ENCODE measurements around the gene FECH. TPM values are rescaled to one million over a fixed set of nuclear protein-coding genes. Genes with fewer than 3 reads are reported as not detected.

FECH gene
- total RNA-seq, 1 experiment from 2014 or later = 16.6 TPM

DNA sequence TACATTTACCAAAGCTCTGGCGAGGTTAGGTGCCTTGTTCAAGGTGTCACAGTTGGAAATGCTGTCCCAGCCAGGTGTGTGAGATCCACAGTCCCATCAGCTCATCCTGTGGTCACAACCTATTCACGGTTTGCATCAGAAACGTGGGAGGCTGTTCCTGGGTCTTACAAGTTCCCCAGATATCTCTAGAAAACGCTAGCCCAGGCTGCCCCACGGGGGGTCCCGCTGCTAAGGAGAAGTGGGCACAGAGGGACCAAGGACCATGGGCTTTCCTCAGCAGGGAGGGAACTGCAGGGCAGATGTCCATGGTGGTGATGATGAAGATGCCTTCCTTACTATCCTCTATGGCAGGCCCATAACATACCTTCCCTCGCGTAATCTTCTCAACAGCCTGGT, 649 bp downstream of the FECH start:
- H3K4me3 Mint-ChIP-seq = peak overlapping the region; percentile 76
- H3K27ac Mint-ChIP-seq = no peak overlapping the region
- no peaks in the 10 kb centered on the region for H3K36me3 Mint-ChIP-seq
- no peak for ATAC-seq
- no peak for TF ChIP-seq RORB (CRISPR knock-in tag; IDR thresholded peaks at IDR 0.05)
- TF ChIP-seq TCF7 (CRISPR knock-in tag; IDR thresholded peaks at IDR 0.05; ENCODE audit: low read depth) = no peak
- TF ChIP-seq, protein P1, sequence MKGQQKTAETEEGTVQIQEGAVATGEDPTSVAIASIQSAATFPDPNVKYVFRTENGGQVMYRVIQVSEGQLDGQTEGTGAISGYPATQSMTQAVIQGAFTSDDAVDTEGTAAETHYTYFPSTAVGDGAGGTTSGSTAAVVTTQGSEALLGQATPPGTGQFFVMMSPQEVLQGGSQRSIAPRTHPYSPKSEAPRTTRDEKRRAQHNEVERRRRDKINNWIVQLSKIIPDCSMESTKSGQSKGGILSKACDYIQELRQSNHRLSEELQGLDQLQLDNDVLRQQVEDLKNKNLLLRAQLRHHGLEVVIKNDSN (CRISPR knock-in tag; IDR thresholded peaks at IDR 0.05) = no peak
- 0 out of 2 replicates have a peak, but pooled peaks have one; percentile 1 for TF ChIP-seq ZNF121 (CRISPR knock-in tag; IDR thresholded peaks at IDR 0.05)
- DNase-seq (ENCODE audit: low spot score) = no peak
- CTCF ChIA-PET = no interaction called here
- no peaks in the 10 kb centered on the region for H3K9me3 Mint-ChIP-seq
- no peaks in the 10 kb centered on the region for H3K27me3 Mint-ChIP-seq (ENCODE audit: low read depth)
- POLR2A ChIA-PET = no interaction called here
- H3K4me1 Mint-ChIP-seq = peaks cover 24% of the 10 kb centered on the region

DNA sequence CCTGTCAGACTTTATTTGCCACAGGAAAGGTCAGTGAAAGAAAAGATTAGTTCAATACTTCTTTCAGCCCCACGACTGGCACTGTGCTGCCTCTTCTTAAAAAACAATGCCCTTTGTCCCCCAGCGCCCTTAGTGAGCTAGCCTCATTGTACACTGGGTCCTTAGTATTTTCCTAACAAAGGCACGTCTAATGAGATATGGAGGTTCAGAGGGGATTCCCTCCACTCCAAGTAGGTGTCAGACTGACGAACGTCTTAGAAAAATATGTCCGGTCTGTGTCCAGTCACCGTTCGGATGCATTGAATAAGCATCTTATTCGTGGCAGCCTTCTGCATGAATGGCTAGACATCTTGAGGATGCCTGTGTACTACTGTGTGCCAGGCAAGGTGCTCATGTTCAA, 1.1 kb downstream of the FECH start:
- DNase-seq (ENCODE audit: low spot score) (no peak), ATAC-seq (no peak)
- Mint-ChIP-seq H3K4me3 (peak overlapping the region; percentile 76), H3K9me3 (no peaks in the 10 kb centered on the region), H3K27ac (no peak overlapping the region), H3K36me3 (no peaks in the 10 kb centered on the region), H3K4me1 (peaks cover 24% of the 10 kb centered on the region), H3K27me3 (ENCODE audit: low read depth) (no peaks in the 10 kb centered on the region)
- ChIA-PET POLR2A (no interaction called here), CTCF (no interaction called here)
- TF ChIP-seq CBFB (CRISPR knock-in tag; IDR thresholded peaks at IDR 0.05; ENCODE audit: low read depth) (no peak), ELF4 (CRISPR knock-in tag; IDR thresholded peaks at IDR 0.05; ENCODE audit: low read depth) (no peak), ZNF423 (CRISPR knock-in tag; IDR thresholded peaks at IDR 0.05) (no peak), OVOL2 (CRISPR knock-in tag; IDR thresholded peaks at IDR 0.05; ENCODE audit: borderline replicate concordance) (no peak)
- TF ChIP-seq, protein P2, sequence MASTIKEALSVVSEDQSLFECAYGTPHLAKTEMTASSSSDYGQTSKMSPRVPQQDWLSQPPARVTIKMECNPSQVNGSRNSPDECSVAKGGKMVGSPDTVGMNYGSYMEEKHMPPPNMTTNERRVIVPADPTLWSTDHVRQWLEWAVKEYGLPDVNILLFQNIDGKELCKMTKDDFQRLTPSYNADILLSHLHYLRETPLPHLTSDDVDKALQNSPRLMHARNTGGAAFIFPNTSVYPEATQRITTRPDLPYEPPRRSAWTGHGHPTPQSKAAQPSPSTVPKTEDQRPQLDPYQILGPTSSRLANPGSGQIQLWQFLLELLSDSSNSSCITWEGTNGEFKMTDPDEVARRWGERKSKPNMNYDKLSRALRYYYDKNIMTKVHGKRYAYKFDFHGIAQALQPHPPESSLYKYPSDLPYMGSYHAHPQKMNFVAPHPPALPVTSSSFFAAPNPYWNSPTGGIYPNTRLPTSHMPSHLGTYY (CRISPR knock-in tag; IDR thresholded peaks at IDR 0.05) = no peak
- TF ChIP-seq, protein P3, sequence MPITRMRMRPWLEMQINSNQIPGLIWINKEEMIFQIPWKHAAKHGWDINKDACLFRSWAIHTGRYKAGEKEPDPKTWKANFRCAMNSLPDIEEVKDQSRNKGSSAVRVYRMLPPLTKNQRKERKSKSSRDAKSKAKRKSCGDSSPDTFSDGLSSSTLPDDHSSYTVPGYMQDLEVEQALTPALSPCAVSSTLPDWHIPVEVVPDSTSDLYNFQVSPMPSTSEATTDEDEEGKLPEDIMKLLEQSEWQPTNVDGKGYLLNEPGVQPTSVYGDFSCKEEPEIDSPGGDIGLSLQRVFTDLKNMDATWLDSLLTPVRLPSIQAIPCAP (CRISPR knock-in tag; IDR thresholded peaks at IDR 0.05) = no peak

DNA sequence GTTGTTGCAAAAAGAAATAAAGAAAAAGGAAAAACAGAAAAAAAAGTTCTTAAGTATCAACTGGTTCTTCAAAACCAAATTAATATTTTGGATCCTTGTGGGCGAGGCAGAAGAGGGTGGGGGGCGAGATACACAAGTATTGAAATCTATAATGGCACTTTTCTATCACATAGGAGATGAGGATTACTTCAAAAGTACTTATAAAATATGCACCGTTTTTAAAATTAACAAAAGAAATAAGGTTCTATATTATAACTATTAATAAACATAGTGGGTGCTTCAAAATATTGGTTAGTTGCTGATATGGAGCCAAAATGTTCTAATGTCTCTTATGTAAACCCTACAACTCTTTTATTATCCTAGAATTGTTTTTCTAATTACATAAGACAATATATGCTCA, 2.1 kb downstream of the FECH start:
- TF ChIP-seq, protein P4, sequence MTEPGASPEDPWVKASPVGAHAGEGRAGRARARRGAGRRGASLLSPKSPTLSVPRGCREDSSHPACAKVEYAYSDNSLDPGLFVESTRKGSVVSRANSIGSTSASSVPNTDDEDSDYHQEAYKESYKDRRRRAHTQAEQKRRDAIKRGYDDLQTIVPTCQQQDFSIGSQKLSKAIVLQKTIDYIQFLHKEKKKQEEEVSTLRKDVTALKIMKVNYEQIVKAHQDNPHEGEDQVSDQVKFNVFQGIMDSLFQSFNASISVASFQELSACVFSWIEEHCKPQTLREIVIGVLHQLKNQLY (CRISPR knock-in tag; IDR thresholded peaks at IDR 0.05) = no peak
- no peak for TF ChIP-seq NFATC4 (CRISPR knock-in tag; IDR thresholded peaks at IDR 0.05)
- ChIA-PET CTCF (no interaction called here), POLR2A (no interaction called here)
- DNase-seq (ENCODE audit: low spot score) (no peak), ATAC-seq (no peak)
- H3K27ac Mint-ChIP-seq = no peak overlapping the region
- H3K36me3 Mint-ChIP-seq = peaks cover 4% of the 10 kb centered on the region; the same call in 1 of the 2 replicates
- no peaks in the 10 kb centered on the region for H3K9me3 Mint-ChIP-seq
- no peaks in the 10 kb centered on the region for H3K27me3 Mint-ChIP-seq (ENCODE audit: low read depth)
- peak overlapping the region; percentile 36; the same call in 1 of the 2 replicates for H3K4me3 Mint-ChIP-seq
- H3K4me1 Mint-ChIP-seq = peaks cover 24% of the 10 kb centered on the region

DNA sequence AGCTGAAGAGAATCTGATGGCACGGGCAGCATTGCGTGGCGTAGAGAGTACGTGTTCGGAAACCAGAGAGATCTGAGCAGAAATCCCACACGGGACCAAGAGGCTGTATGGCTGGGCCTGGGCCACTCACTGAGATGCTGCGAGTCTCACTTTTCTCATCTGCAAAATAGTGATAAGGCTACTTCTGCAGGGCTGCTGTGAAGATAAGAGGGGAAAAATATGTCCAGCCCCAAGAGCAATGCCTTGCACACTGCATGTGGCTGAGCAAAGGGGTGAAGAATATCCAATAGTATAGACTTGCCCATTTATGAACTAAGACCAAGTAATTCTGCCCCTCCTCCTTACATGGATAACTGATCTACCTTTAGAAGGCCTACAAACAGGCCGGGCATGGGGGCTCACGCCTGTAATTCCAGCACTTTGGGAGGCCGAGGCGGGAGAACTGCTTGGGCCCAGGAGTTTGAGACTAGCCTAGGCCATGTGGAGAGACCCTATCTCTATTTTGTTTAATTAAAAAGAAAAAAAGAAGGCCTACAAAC, 3.1 kb downstream of the FECH start:
- ChIA-PET CTCF (no interaction called here), POLR2A (no interaction called here)
- Mint-ChIP-seq H3K36me3 (peaks cover 6% of the 10 kb centered on the region; the same call in 1 of the 2 replicates), H3K4me3 (no peak overlapping the region), H3K27ac (no peak overlapping the region), H3K9me3 (no peaks in the 10 kb centered on the region), H3K27me3 (ENCODE audit: low read depth) (no peaks in the 10 kb centered on the region), H3K4me1 (peaks cover 24% of the 10 kb centered on the region)
- no peak for DNase-seq (ENCODE audit: low spot score)
- ATAC-seq = no peak
- TF ChIP-seq, protein P3 (CRISPR knock-in tag; IDR thresholded peaks at IDR 0.05) = no peak
- no peak for TF ChIP-seq SMAD4 (CRISPR knock-in tag; IDR thresholded peaks at IDR 0.05)
- no peak for TF ChIP-seq ZNF138 (CRISPR knock-in tag; conservative IDR thresholded peaks at IDR 0.05)
- TF ChIP-seq, protein P5, sequence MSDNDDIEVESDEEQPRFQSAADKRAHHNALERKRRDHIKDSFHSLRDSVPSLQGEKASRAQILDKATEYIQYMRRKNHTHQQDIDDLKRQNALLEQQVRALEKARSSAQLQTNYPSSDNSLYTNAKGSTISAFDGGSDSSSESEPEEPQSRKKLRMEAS (CRISPR knock-in tag; IDR thresholded peaks at IDR 0.05) = no peak
- TF ChIP-seq EMX1 (CRISPR knock-in tag; IDR thresholded peaks at IDR 0.05) = no peak
- TF ChIP-seq, protein P6, sequence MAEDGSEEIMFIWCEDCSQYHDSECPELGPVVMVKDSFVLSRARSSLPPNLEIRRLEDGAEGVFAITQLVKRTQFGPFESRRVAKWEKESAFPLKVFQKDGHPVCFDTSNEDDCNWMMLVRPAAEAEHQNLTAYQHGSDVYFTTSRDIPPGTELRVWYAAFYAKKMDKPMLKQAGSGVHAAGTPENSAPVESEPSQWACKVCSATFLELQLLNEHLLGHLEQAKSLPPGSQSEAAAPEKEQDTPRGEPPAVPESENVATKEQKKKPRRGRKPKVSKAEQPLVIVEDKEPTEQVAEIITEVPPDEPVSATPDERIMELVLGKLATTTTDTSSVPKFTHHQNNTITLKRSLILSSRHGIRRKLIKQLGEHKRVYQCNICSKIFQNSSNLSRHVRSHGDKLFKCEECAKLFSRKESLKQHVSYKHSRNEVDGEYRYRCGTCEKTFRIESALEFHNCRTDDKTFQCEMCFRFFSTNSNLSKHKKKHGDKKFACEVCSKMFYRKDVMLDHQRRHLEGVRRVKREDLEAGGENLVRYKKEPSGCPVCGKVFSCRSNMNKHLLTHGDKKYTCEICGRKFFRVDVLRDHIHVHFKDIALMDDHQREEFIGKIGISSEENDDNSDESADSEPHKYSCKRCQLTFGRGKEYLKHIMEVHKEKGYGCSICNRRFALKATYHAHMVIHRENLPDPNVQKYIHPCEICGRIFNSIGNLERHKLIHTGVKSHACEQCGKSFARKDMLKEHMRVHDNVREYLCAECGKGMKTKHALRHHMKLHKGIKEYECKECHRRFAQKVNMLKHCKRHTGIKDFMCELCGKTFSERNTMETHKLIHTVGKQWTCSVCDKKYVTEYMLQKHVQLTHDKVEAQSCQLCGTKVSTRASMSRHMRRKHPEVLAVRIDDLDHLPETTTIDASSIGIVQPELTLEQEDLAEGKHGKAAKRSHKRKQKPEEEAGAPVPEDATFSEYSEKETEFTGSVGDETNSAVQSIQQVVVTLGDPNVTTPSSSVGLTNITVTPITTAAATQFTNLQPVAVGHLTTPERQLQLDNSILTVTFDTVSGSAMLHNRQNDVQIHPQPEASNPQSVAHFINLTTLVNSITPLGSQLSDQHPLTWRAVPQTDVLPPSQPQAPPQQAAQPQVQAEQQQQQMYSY (CRISPR knock-in tag; IDR thresholded peaks at IDR 0.05) = no peak
- TF ChIP-seq GABPB1 (CRISPR knock-in tag; IDR thresholded peaks at IDR 0.05) = no peak
